Stimulated activated CD8-positive, alpha-beta memory T cell treated with anti-CD3 and anti-CD28 coated beads, Interleukin-7, amount 100 ng/mL, for 1 hour (primary cell): ENCODE measurements around the gene TREML2.
"Not testable (repeated sequence)": the region's sequence is repeated elsewhere in the genome, so short reads cannot be mapped to it uniquely, and the experiment has no call there.

Experiments used
- DNase-seq, 2 donors: peaks; one replicate each; pipeline ENCODE4 v3.0.0-alpha.2; 2020; ENCODE audit warnings: low read depth in 2 of 2

Gene TREML2

GRCh38 chr6:41200901-41201763, at the start of gene TREML2:
TREML2 (minus strand) TSS chr6:41201149; CDS start chr6:41201008, 141 bp downstream.
- DNase-seq = no peak

GRCh38 chr6:41247882-41248705, 47.1 kb upstream of the TREML2 start:
- no peak for DNase-seq

GRCh38 chr6:41247288-41247865, 46.4 kb upstream of the TREML2 start:
- no peak for DNase-seq

GRCh38 chr6:41246529-41246928, 45.6 kb upstream of the TREML2 start:
- DNase-seq = not testable (repeated sequence)

GRCh38 chr6:41239467-41240159, 38.7 kb upstream of the TREML2 start:
- DNase-seq = no peak

GRCh38 chr6:41237128-41237527, 36.2 kb upstream of the TREML2 start:
- no peak for DNase-seq

GRCh38 chr6:41236276-41236675, 35.3 kb upstream of the TREML2 start:
- no peak for DNase-seq

GRCh38 chr6:41232667-41233066, 31.7 kb upstream of the TREML2 start:
- DNase-seq = no peak

GRCh38 chr6:41231246-41231645, 30.3 kb upstream of the TREML2 start:
- no peak for DNase-seq

- no peak for DNase-seq
These were observed 28.8 kb upstream of the TREML2 start for GRCh38 chr6:41229721-41230120.

GRCh38 chr6:41228616-41229015, 27.7 kb upstream of the TREML2 start:
- no peak for DNase-seq

GRCh38 chr6:41228096-41228495, 27.1 kb upstream of the TREML2 start, which contains the start of gene TREML4:
TREML4 (plus strand) TSS chr6:41228349; CDS start chr6:41228428, 79 bp downstream.
- no peak for DNase-seq

- no peak for DNase-seq
These were observed 25.8 kb upstream of the TREML2 start for GRCh38 chr6:41226752-41227151.

GRCh38 chr6:41224800-41225199, 23.9 kb upstream of the TREML2 start:
- no peak for DNase-seq

GRCh38 chr6:41222513-41222912, 21.6 kb upstream of the TREML2 start:
- DNase-seq = no peak

- no peak for DNase-seq
These were observed 21.1 kb upstream of the TREML2 start for GRCh38 chr6:41222045-41222444.

- no peak for DNase-seq
These were observed 15.7 kb upstream of the TREML2 start for GRCh38 chr6:41216616-41217015.

- DNase-seq = no peak
These were observed 14.8 kb upstream of the TREML2 start for GRCh38 chr6:41215777-41216176.

GRCh38 chr6:41214559-41215238, 13.8 kb upstream of the TREML2 start:
- DNase-seq = no peak

- DNase-seq = no peak
These were observed 8.8 kb upstream of the TREML2 start for GRCh38 chr6:41209547-41210320.
